Peyer's patch (tissue), 4 donors: Measurements from ENCODE around the gene BRD1. TPM values are rescaled to one million over a fixed set of nuclear protein-coding genes. Genes with fewer than 3 reads are reported as not detected.

ENCODE experiments used
- DNase-seq, 3 donors: peaks; one replicate each; pipeline ENCODE4 v3.0.0-alpha.2; 2017 to 2019
- H3K27ac ChIP-seq, 4 donors: fragments of 200-600 bp; sonication (generic); one replicate each; pipeline ENCODE4 v1.5.1; 2016 to 2019
- H3K27me3 ChIP-seq, 2 donors: fragments of 200-600 bp; sonication (generic); one replicate each; pipeline ENCODE4 v1.5.1; 2019
- H3K36me3 ChIP-seq, 3 donors: fragments of 200-600 bp; sonication (generic); one replicate each; pipeline ENCODE4 v1.5.1; 2016 to 2019
- H3K4me1 ChIP-seq, 4 donors: fragments of 200-600 bp; sonication (generic); one replicate each; pipeline ENCODE4 v1.5.1; 2016 to 2019
- H3K4me3 ChIP-seq, 4 donors: fragments of 200-600 bp; sonication (generic); 1 replicate in 3 of 4; 2 replicates in 1 of 4; pipeline ENCODE4 v1.5.1; 2016 to 2019; ENCODE audit warnings: mild to moderate bottlenecking in 1 of 4
- H3K9me3 ChIP-seq, 4 donors: fragments of 200-600 bp; sonication (generic); one replicate each; pipeline ENCODE4 v1.5.1; 2016 to 2019; ENCODE audit warnings: mild to moderate bottlenecking in 1 of 4
- CTCF ChIP-seq, 6 experiments: fragments of 450-650 bp in 4 of 6; fragments of 200-600 bp in 2 of 6; sonication (generic) in 1 of 6; IDR thresholded peaks; one replicate each; pipeline ENCODE4 v1.5.1; 2017 to 2019; ENCODE audit warnings: antibody characterized with exemption in 6 of 6, mild to moderate bottlenecking in 3 of 6, moderate library complexity in 1 of 6
- POLR2A ChIP-seq, 2 donors: fragments of 450-650 bp; IDR thresholded peaks; one replicate each; pipeline ENCODE4 v1.5.1; 2017; ENCODE audit warnings: antibody characterized with exemption in 2 of 2, mild to moderate bottlenecking in 2 of 2, moderate library complexity in 2 of 2
- total RNA-seq, 4 donors: library from RNA; depleted of rRNA; stranded (reverse); fragments of >200 nt; gene quantifications; one replicate each; pipeline ENCODE4 v1.1.0, GENCODE V29; 2016

The BRD1 gene
- total RNA-seq, 4 donors from 2014 or later: 54.1 to 126 (median 78.5) TPM

- Histone ChIP-seq H3K4me3 (no peak overlapping the region), H3K4me1 (no peaks in the 10 kb centered on the region), H3K9me3 (no peaks in the 10 kb centered on the region), H3K36me3 (no peaks in the 10 kb centered on the region), H3K27me3 (no peaks in the 10 kb centered on the region), H3K27ac (no peak overlapping the region)
- TF ChIP-seq POLR2A (IDR thresholded peaks at IDR 0.05) (no peak), CTCF (IDR thresholded peaks at IDR 0.05) (no peak)
- DNase-seq: peak in 2 of 3 donors; percentile 16 to 39
Observed at GRCh38 chr22:49735411-49735900, 92.2 kb downstream of the BRD1 start.

- Histone ChIP-seq H3K36me3 (no peaks in the 10 kb centered on the region), H3K27me3 (no peaks in the 10 kb centered on the region), H3K9me3 (no peaks in the 10 kb centered on the region), H3K27ac (no peak overlapping the region), H3K4me3 (no peak overlapping the region), H3K4me1 (no peaks in the 10 kb centered on the region)
- DNase-seq: peak in 2 of 3 donors; percentile 13 to 26
- no peak for TF ChIP-seq POLR2A (IDR thresholded peaks at IDR 0.05)
- no peak for TF ChIP-seq CTCF (IDR thresholded peaks at IDR 0.05)
Observed at GRCh38 chr22:49734882-49735281, 92.8 kb downstream of the BRD1 start.

DNA sequence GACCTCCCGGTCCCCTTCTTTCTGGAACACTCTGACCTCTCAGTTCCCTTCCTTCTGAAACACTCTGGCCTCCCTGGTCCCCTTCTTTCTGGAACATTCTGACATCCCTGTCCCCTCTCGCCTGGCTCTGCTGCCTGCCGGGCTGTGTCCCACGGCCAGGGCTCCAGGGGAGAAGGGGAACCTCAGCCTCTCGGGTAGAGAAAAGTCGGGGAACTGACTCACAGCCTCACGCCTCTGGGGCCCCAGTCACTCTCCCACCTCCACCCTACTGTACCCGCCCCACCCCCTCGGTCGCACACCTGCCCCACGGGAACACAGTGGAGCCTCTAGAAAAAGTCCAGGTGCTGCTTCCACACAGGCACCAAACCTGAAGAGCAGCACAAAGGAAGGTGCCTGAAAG, 93.3 kb downstream of the BRD1 start:
- no peak for TF ChIP-seq POLR2A (IDR thresholded peaks at IDR 0.05)
- TF ChIP-seq CTCF (IDR thresholded peaks at IDR 0.05): no peak
- no peaks in the 10 kb centered on the region for H3K36me3 ChIP-seq
- peak in 2 of 3 donors; percentile 34 to 37 for DNase-seq
- no peaks in the 10 kb centered on the region for H3K4me1 ChIP-seq
- no peak overlapping the region for H3K27ac ChIP-seq
- H3K4me3 ChIP-seq: no peak overlapping the region
- H3K27me3 ChIP-seq: no peaks in the 10 kb centered on the region
- no peaks in the 10 kb centered on the region for H3K9me3 ChIP-seq

- H3K4me3 ChIP-seq: no peak overlapping the region
- no peaks in the 10 kb centered on the region for H3K27me3 ChIP-seq
- peak in 2 of 3 donors; percentile 4 to 15 for DNase-seq
Observed at GRCh38 chr22:49733631-49734030, 94.0 kb downstream of the BRD1 start.

DNA sequence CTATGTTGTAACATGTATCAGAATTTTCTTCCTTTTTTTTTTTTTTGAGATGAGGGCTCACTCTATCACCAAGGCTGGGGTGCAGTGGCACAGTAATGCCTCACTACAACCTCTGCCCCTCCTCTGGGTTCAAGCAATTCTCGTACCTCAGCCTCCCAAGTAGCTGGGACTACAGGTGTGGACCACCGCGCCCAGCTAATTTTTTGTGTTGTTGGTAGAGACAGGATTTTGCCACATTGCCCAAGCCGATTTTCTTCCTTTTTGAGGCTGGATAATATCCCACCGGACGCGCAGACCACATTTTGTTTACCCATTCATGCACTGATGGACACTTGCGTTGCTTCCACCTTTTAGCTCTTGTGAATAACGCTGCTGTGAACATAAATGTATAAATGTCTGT, 97.0 kb downstream of the BRD1 start:
- H3K36me3 ChIP-seq: no peaks in the 10 kb centered on the region
- no peaks in the 10 kb centered on the region for H3K27me3 ChIP-seq
- TF ChIP-seq CTCF (IDR thresholded peaks at IDR 0.05): no peak
- no peak for TF ChIP-seq POLR2A (IDR thresholded peaks at IDR 0.05)
- no peaks in the 10 kb centered on the region for H3K9me3 ChIP-seq
- H3K4me3 ChIP-seq: no peak overlapping the region
- no peak for DNase-seq
- H3K4me1 ChIP-seq: no peaks in the 10 kb centered on the region
- H3K27ac ChIP-seq: no peak overlapping the region

More at GRCh38 chr22:49733631-49734030, 94.0 kb downstream of the BRD1 start:
- TF ChIP-seq POLR2A (IDR thresholded peaks at IDR 0.05) (no peak), CTCF (IDR thresholded peaks at IDR 0.05) (no peak)
- no peak overlapping the region for H3K27ac ChIP-seq
- no peaks in the 10 kb centered on the region for H3K9me3 ChIP-seq
- H3K36me3 ChIP-seq: no peaks in the 10 kb centered on the region
- no peaks in the 10 kb centered on the region for H3K4me1 ChIP-seq
